ENCODE data around the gene MED4.

GRCh38 chr13:48054601-48055000 lies 40.3 kb downstream of the MED4 start:
- no peak for TF ChIP-seq EP300 (IDR thresholded peaks at IDR 0.05)
- TF ChIP-seq POLR2A (IDR thresholded peaks at IDR 0.05) = no peak
